H9 (cell line): ENCODE results near the gene DPP10. TPM values are rescaled to one million over a fixed set of nuclear protein-coding genes. Genes with fewer than 3 reads are reported as not detected.

Experiments used
- DNase-seq: peaks from one replicate; pipeline ENCODE4 v3.0.0-alpha.2; 2017
- H2AFZ ChIP-seq: one replicate; pipeline ENCODE4 v1.6.1; 2013; ENCODE audit warnings: mild to moderate bottlenecking, low read length, control low read depth, moderate library complexity
- H2AK5ac ChIP-seq: 2 replicates; pipeline ENCODE4 v1.6.1; 2013; ENCODE audit warnings: low read length, control low read depth, mixed read lengths; ENCODE audit not compliant: insufficient read length
- H2BK120ac ChIP-seq: one replicate; pipeline ENCODE4 v1.6.1; 2013; ENCODE audit warnings: low read depth, mild to moderate bottlenecking, low read length, control low read depth, inconsistent platforms; ENCODE audit not compliant: poor library complexity, severe bottlenecking
- H2BK12ac ChIP-seq: 2 replicates; pipeline ENCODE4 v1.6.1; 2013; ENCODE audit warnings: low read length, control low read depth, mixed read lengths, low read depth; ENCODE audit not compliant: insufficient read length
- H2BK15ac ChIP-seq: 2 replicates; pipeline ENCODE4 v1.6.1; 2013; ENCODE audit warnings: low read depth, low read length, control low read depth
- H2BK20ac ChIP-seq: one replicate; pipeline ENCODE4 v1.6.1; 2013; ENCODE audit warnings: low read depth, mild to moderate bottlenecking, low read length, control low read depth, inconsistent platforms; ENCODE audit not compliant: poor library complexity, severe bottlenecking
- H2BK5ac ChIP-seq: 2 replicates; pipeline ENCODE4 v1.6.1; 2013; ENCODE audit warnings: low read length, control low read depth, mixed read lengths; ENCODE audit not compliant: insufficient read length
- H3K14ac ChIP-seq: 2 replicates; pipeline ENCODE4 v1.6.1; 2013; ENCODE audit warnings: low read length, control low read depth; ENCODE audit not compliant: insufficient read depth
- H3K18ac ChIP-seq: 2 replicates; pipeline ENCODE4 v1.6.1; 2013; ENCODE audit warnings: low read depth, mild to moderate bottlenecking, mixed read lengths, low read length, control low read depth; ENCODE audit not compliant: insufficient read length
- H3K23ac ChIP-seq: 2 replicates; pipeline ENCODE4 v1.6.1; 2013; ENCODE audit warnings: low read length, control low read depth, mixed read lengths, low read depth; ENCODE audit not compliant: insufficient read length
- H3K23me2 ChIP-seq: 2 replicates; pipeline ENCODE4 v1.6.1; 2013; ENCODE audit warnings: low read depth, mild to moderate bottlenecking, mixed read lengths, low read length, control low read depth; ENCODE audit not compliant: insufficient read length, poor library complexity, severe bottlenecking
- H3K27ac ChIP-seq: 2 replicates; pipeline ENCODE4 v1.5.1; 2013; ENCODE audit warnings: low read length, control low read depth, mixed read lengths, low read depth; ENCODE audit not compliant: insufficient read length
- H3K27me3 ChIP-seq: 2 replicates; pipeline ENCODE4 v1.6.1; 2013; ENCODE audit warnings: low read length, control low read depth, inconsistent platforms; ENCODE audit not compliant: insufficient read depth
- H3K4ac ChIP-seq: 2 replicates; pipeline ENCODE4 v1.6.1; 2013; ENCODE audit warnings: low read depth, mild to moderate bottlenecking, control low read depth, inconsistent platforms, low read length, moderate library complexity
- H3K4me1 ChIP-seq: 2 replicates; pipeline ENCODE4 v1.6.1; 2013; ENCODE audit warnings: low read length, control low read depth, inconsistent platforms; ENCODE audit not compliant: insufficient read depth
- H3K4me2 ChIP-seq: 2 replicates; pipeline ENCODE4 v1.6.1; 2013; ENCODE audit warnings: low read length, control low read depth, mixed read lengths; ENCODE audit not compliant: insufficient read length, insufficient read depth
- H3K56ac ChIP-seq: 2 replicates; pipeline ENCODE4 v1.6.1; 2013; ENCODE audit warnings: low read depth, mild to moderate bottlenecking, mixed read lengths, low read length, control low read depth; ENCODE audit not compliant: insufficient read length
- H3K79me1 ChIP-seq: 2 replicates; pipeline ENCODE4 v1.6.1; 2013; ENCODE audit warnings: low read depth, mild to moderate bottlenecking, moderate library complexity, low read length, control low read depth, inconsistent platforms; ENCODE audit not compliant: insufficient read depth, poor library complexity, severe bottlenecking
- H3K79me2 ChIP-seq: 2 replicates; pipeline ENCODE4 v1.6.1; 2013; ENCODE audit warnings: low read length, control low read depth, inconsistent platforms; ENCODE audit not compliant: insufficient read depth
- H3K9ac ChIP-seq: 2 replicates; pipeline ENCODE4 v1.6.1; 2013; ENCODE audit warnings: low read length, control low read depth, mixed read lengths; ENCODE audit not compliant: insufficient read length; ENCODE audit errors: extremely low read depth
- H3K9me3 ChIP-seq: one replicate; pipeline ENCODE4 v1.6.1; 2013; ENCODE audit warnings: low read depth, low read length, inconsistent platforms; ENCODE audit not compliant: control insufficient read depth
- H3T11ph ChIP-seq: one replicate; pipeline ENCODE4 v1.6.1; 2013; ENCODE audit warnings: mild to moderate bottlenecking, low read length, control low read depth, inconsistent platforms
- H4K20me1 ChIP-seq: one replicate; pipeline ENCODE4 v1.6.1; 2013; ENCODE audit not compliant: control insufficient read depth, insufficient read length, insufficient read depth
- H4K5ac ChIP-seq: 2 replicates; pipeline ENCODE4 v1.6.1; 2013; ENCODE audit warnings: low read depth, mild to moderate bottlenecking, mixed read lengths, low read length, control low read depth; ENCODE audit not compliant: insufficient read length
- H4K8ac ChIP-seq: replicated peaks from 2 replicates; pipeline ENCODE4 v1.6.1; 2013; ENCODE audit warnings: low read length, control low read depth, mixed read lengths, low read depth; ENCODE audit not compliant: insufficient read length
- H4K91ac ChIP-seq: 2 replicates; pipeline ENCODE4 v1.6.1; 2013; ENCODE audit warnings: low read depth, mild to moderate bottlenecking, moderate library complexity, mixed read lengths, low read length, control low read depth; ENCODE audit not compliant: insufficient read length
- H3K27ac Mint-ChIP-seq, 3 experiments: 2 replicates in 2 of 3; 3 replicates in 1 of 3; pipeline ENCODE4 v1.8.0; 2020 to 2021; ENCODE audit warnings: mixed read lengths in 3 of 3, mild to moderate bottlenecking in 1 of 3, moderate library complexity in 1 of 3
- H3K27me3 Mint-ChIP-seq: 2 replicates; pipeline ENCODE4 v1.8.0; 2021; ENCODE audit warnings: low read depth, mild to moderate bottlenecking, moderate library complexity, mixed read lengths
- H3K36me3 Mint-ChIP-seq, 3 experiments: 2 replicates in 2 of 3; 3 replicates in 1 of 3; pipeline ENCODE4 v1.8.0; 2020 to 2021; ENCODE audit warnings: low read depth in 3 of 3, mixed read lengths in 3 of 3; ENCODE audit not compliant: insufficient read depth in 1 of 3
- H3K4me1 Mint-ChIP-seq, 2 experiments: 2 replicates each; pipeline ENCODE4 v1.8.0; 2020; ENCODE audit warnings: mixed read lengths in 2 of 2
- H3K4me3 Mint-ChIP-seq, 2 experiments: 2 replicates in 1 of 2; 3 replicates in 1 of 2; pipeline ENCODE4 v1.8.0; 2020 to 2021; ENCODE audit warnings: mild to moderate bottlenecking in 2 of 2, mixed read lengths in 2 of 2, moderate library complexity in 1 of 2
- H3K9me3 Mint-ChIP-seq, 2 experiments: 2 replicates in 1 of 2; 3 replicates in 1 of 2; pipeline ENCODE4 v1.8.0; 2020; ENCODE audit warnings: mild to moderate bottlenecking in 2 of 2, mixed read lengths in 2 of 2, moderate library complexity in 1 of 2
- WGBS: extraction: QIAGEN DNeasy Blood & Tissue Kit; methylation state at CpG from one replicate; pipeline ENCODE4 v1.1.7; 2013; ENCODE audit warnings: missing lambda C conversion rate, low lambda C conversion rate, mixed read lengths; ENCODE audit not compliant: insufficient read length; ENCODE audit errors: extremely low coverage; 5-methylcytosine and 5-hydroxymethylcytosine counted together
- total RNA-seq: library from RNA; stranded (reverse); gene quantifications from 2 replicates; pipeline ENCODE4 v1.2.1, GENCODE V29; 2021
- TF ChIP-seq, protein P1 (sequence below): fragments of 200-600 bp; sonication (generic); conservative IDR thresholded peaks from 3 replicates; pipeline ENCODE4 v1.8.0; 2021; ENCODE audit warnings: antibody characterized with exemption, mild to moderate bottlenecking

Gene DPP10
- total RNA-seq, 1 experiment from 2014 or later: 11.3 TPM

DNA sequence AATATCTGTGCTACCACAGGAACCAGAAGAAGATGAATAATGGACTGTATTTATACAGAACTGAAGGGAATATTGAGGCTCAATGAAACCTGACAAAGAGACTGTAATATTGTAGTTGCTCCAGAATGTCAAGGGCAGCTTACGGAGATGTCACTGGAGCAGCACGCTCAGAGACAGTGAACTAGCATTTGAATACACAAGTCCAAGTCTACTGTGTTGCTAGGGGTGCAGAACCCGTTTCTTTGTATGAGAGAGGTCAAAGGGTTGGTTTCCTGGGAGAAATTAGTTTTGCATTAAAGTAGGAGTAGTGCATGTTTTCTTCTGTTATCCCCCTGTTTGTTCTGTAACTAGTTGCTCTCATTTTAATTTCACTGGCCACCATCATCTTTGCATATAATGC, 1399.9 kb downstream of the DPP10 start:
- Histone ChIP-seq H4K5ac (no peak overlapping the region), H3K23ac (no peak overlapping the region), H3K9ac (no peak overlapping the region), H2AK5ac (no peak overlapping the region), H2AFZ (no peak overlapping the region), H3K27me3 (no peaks in the 10 kb centered on the region), H2BK120ac (no peak overlapping the region), H3K18ac (no peak overlapping the region), H4K91ac (no peak overlapping the region), H3K4me2 (no peak overlapping the region), H2BK5ac (no peak overlapping the region), H3K9me3 (no peaks in the 10 kb centered on the region), H3K27ac (no peak overlapping the region), H3K23me2 (no peaks in the 10 kb centered on the region), H3K79me1 (no peaks in the 10 kb centered on the region), H2BK15ac (no peak overlapping the region), H3K4me1 (no peaks in the 10 kb centered on the region), H4K20me1 (no peaks in the 10 kb centered on the region), H3K79me2 (no peaks in the 10 kb centered on the region), H2BK12ac (no peak overlapping the region), H3K4ac (no peak overlapping the region), H3K56ac (no peak overlapping the region), H3K14ac (no peak overlapping the region), H3T11ph (no peak overlapping the region), H4K8ac (no peak overlapping the region), H2BK20ac (no peak overlapping the region)
- WGBS: no CpG with 5 or more reads among the region's 3 CpGs
- Mint-ChIP-seq H3K36me3 (no peaks in the 10 kb centered on the region), H3K27me3 (no peaks in the 10 kb centered on the region; the same call in 1 of the 2 replicates), H3K4me1 (peaks cover 0 to 6% of the 10 kb centered on the region in 2 experiments; a peak in 2 of 4 replicates), H3K4me3 (no peak overlapping the region), H3K27ac (no peak overlapping the region), H3K9me3 (no peaks in the 10 kb centered on the region)
- no peak for DNase-seq
- TF ChIP-seq, protein P1, sequence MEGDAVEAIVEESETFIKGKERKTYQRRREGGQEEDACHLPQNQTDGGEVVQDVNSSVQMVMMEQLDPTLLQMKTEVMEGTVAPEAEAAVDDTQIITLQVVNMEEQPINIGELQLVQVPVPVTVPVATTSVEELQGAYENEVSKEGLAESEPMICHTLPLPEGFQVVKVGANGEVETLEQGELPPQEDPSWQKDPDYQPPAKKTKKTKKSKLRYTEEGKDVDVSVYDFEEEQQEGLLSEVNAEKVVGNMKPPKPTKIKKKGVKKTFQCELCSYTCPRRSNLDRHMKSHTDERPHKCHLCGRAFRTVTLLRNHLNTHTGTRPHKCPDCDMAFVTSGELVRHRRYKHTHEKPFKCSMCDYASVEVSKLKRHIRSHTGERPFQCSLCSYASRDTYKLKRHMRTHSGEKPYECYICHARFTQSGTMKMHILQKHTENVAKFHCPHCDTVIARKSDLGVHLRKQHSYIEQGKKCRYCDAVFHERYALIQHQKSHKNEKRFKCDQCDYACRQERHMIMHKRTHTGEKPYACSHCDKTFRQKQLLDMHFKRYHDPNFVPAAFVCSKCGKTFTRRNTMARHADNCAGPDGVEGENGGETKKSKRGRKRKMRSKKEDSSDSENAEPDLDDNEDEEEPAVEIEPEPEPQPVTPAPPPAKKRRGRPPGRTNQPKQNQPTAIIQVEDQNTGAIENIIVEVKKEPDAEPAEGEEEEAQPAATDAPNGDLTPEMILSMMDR: no peak
